RCC 7860 (cell line): ENCODE results near the gene RAB5IF.
A peak's percentile ranks its signal among the peaks of the same experiment; 100 is the strongest.
"Not testable (repeated sequence)": the region's sequence is repeated elsewhere in the genome, so short reads cannot be mapped to it uniquely, and the experiment has no call there.

ENCODE experiments used
- DNase-seq: peaks from one replicate; pipeline ENCODE4 v3.0.0-alpha.2; 2015; ENCODE audit warnings: low spot score
- FAIRE-seq: peaks from 2 replicates; lab custom pipeline; 2012; peaks lifted over from hg19 to GRCh38; lab: Jason Lieb, UNC

Gene RAB5IF

DNA sequence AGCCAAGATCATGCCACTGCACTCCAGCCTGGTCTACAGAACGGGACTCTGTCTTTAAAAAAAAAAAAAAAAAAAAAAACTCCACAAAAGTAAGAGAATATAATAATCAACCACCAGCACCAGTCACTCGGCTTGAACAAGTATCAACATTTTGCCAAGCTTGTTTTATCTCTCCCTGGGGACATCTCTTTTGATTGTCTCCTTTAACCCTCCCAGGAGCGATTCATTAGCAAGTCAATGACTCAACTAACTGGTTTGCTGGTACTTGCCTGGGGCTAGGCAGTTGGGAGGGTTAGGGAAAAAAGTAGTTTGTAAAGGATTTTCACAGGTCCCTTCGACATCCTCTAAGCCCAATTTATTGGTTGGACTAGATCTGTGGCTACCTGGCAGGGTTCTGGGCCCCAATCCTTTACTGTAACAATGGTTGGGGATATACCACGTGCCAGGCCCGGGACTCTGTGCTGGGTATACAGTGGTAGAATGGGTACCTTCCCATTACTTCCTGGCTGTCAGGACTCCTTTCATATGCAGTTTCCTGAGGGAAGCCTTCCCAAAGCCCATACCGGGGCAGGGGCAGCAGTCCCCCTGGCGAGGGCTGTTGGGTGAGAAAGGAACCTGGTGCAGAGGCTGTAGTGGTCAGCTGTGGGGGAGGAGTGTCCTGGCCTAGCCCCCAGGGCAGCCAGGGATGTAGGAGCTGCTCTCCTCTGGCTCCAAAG lies 20.0 kb upstream of the RAB5IF start:
- no peak for FAIRE-seq
- DNase-seq, result no peak

- FAIRE-seq (no peak), DNase-seq (no peak)
Measured at GRCh38 chr20:36587388-36588070, 18.1 kb upstream of the RAB5IF start.

- DNase-seq (no peak), FAIRE-seq (no peak)
Measured at GRCh38 chr20:36591281-36591680, 14.3 kb upstream of the RAB5IF start.

DNA sequence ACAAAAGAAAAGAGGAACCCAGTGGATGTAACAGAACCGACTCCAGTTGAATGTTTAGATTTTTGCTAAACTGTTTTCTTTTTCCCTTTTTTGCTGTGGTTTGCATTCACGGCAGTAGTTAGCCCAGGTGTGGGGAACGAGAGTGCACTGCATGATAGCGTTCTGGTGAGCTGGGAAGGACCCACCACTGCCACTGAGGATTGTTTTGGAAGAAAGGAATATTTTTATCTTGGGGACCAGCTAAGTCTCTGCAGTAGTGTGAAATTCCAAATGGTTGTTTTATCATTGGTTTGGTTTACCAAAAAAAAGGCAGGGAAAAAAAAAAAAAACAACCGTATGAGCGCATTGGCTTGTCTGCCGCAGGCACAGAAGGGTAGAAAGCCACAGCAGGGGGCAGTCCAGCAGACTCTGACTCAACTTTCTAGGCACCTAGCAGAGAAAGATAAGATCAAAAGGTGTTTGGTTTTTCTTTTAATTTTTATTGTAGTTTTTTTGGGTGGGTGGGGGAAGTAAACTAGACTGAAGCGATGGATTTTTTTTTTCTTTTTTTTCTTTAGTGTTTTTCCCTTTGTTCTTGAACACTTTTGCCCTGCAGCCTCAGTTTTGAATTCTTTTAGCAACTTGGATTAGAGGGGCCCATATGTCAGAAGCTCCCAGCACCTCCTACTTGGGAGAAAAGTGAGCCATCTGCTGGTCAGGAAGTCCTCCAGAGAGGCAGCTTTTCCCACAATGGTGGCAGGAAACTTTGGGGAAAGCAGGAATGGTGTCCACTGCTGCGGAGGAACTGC lies 13.5 kb upstream of the RAB5IF start:
- FAIRE-seq (no peak), DNase-seq (no peak)

GRCh38 chr20:36593347-36593929 lies 12.1 kb upstream of the RAB5IF start:
- no peak for DNase-seq
- no peak for FAIRE-seq

GRCh38 chr20:36599912-36600345 lies 5.7 kb upstream of the RAB5IF start:
- no peak for DNase-seq
- no peak for FAIRE-seq

DNA sequence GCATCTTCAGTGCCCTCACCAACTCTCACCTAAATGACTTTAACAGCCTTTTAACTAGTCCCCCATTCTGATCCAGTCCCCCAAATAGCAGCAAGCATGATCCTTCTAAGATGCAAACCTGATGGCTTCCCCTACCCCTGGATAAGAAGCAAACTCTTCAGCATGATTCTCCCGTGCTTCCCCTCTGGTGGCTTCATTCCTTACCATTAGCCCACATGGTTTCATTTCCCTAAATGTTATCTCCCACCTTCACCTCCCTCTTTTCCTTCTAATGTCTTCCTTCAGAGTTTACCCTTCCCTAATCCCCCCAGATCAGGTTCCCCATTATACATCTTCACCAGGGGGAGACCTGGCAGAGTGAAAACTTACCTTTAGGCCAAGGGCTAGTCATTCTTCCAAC lies 4.0 kb upstream of the RAB5IF start:
- no peak for DNase-seq
- no peak for FAIRE-seq

- DNase-seq, result peak; percentile 12
Measured at GRCh38 chr20:36604952-36605398, 604 bp upstream of the RAB5IF start.

GRCh38 chr20:36606158-36607066 lies 833 bp downstream of the RAB5IF start:
- DNase-seq (peak; percentile 47), FAIRE-seq (no peak)

More at GRCh38 chr20:36604952-36605398, 604 bp upstream of the RAB5IF start:
- FAIRE-seq, result no peak

DNA sequence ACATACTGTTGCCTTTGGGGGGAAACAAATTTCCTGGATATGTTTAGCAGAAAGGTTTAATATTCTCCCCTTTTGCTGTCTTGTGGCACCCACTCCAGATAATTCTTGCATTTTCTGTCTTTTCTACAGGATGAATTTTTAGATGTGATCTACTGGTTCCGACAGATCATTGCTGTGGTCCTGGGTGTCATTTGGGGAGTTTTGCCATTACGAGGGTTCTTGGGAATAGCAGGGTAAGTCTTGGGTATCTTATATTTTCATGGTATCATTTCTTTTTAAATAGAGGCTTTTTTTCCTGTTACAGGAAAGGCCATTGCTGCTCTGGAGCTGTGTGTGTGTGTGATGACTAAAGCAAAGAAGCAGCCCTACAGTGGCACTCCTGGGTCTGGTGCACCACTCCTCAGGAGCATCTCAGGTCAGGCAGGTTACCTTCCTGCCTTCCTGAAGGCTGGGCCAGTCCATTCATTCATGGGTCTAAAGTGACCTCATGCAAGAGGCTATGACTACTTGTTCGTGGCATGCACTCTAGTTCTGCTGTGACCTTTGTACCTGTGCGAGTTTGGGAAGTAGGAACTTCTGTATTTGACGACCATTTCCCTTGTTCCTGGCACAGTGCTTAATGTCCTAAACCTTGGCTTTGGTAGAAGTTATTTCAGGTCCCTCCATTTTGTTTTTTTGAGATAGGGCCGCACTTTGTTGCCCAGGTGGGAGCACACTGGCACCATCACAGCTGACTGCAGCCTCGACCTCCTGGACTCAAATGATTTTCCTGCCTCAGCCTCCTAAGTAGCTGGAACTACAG lies 2.2 kb downstream of the RAB5IF start:
- DNase-seq (peak; percentile 79), FAIRE-seq (no peak)

DNA sequence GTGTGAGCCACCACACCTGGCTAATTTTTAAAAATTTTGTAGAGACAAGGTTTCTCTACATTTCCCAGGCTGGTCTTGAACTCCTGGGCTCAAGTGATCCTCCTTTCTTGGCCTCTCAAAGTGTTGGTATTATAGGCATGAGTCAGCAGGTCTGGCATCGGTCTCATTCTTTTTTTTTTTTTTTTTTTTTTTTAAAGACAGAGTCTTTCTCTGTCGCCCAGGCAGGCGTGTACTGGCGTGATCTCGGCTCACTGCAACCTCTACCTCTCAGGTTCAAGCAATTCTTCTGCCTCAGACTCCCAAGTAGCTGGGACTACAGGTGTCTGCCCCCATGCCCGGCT lies 2.8 kb downstream of the RAB5IF start:
- not testable (repeated sequence) for DNase-seq, FAIRE-seq

DNA sequence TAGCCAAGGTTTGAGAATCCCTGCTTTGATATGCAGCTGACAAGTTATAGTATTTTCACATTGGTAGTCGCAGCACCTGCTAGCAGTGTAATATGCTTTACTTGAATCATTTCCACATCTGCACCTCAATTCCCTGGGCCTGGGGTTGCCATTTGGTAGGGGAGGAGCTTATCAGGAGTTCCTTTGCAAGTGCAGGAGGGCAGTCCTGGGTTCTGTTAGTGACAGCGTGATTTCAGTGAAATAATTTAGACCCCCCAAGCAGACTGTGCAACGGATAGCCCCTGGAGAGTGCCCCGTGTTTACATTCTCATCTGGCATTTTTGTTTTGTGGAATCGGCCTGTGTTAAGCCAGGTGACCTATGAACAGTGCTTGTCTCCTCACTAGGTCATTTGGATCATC lies 6.0 kb downstream of the RAB5IF start:
- no peak for FAIRE-seq

GRCh38 chr20:36613974-36614373 lies 8.4 kb downstream of the RAB5IF start:
- FAIRE-seq, result no peak
- DNase-seq, result no peak

More for the DNA sequence above, 6.0 kb downstream of the RAB5IF start:
- no peak for DNase-seq

DNA sequence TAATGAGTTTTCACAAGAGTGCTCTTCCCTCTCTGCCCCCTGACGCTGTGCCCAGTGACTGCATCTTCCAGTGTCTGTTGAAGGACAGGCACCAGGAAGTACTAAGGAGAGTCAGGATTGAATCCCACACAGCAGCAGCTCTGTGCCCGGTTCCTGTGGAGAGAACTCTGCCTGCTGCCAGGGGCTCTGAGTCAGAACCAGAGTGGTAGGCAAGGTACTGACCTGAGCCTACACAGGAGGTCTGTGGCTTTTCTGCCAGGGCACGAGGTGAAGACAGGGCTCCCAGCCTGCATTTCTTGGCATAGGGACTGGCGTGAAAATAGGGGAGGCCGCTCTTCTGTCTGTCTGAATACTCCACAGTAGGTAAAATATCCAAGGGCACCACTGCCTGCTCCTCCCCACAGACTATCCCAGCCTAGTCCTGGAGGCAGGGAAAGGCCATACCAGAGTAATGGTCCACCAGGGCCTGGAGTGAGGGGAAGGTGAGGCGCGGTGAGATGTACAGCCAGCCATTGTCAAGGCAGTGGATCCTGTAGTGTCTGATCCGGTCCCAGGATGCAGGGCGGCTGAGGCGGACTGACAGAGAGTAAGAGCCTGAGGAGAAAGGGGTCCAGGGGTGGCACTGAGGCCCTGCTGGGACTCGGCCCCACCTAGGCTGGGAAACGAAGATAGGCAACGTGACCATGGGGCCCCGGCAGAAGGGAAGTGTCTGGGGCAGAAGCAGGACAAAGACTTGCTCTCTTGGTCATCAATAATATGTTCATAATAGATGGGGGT lies 9.4 kb downstream of the RAB5IF start:
- FAIRE-seq (peak; percentile 91), DNase-seq (peak; percentile 88)

GRCh38 chr20:36620917-36621316 lies 15.3 kb downstream of the RAB5IF start:
- FAIRE-seq (no peak), DNase-seq (no peak)

DNA sequence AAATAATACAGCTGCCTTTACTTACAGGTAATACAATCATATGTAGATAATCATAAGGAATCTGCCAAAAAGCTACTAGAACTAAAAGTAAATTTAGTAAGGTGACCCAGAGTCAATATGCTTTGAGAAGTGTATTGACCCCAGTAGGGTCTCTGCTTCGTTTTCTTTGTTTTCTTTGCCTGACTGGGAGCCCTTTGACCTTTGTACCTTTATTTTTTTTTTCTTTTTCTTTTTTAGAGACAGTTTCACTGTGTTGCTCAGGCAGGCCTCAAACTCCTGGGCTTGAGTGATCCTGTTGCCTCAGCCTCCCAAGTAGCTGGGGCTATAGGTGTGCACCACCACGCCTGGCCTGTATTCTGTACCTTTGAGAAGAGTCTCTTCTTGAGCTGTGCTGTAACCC lies 17.9 kb downstream of the RAB5IF start:
- DNase-seq (no peak), FAIRE-seq (no peak)

DNA sequence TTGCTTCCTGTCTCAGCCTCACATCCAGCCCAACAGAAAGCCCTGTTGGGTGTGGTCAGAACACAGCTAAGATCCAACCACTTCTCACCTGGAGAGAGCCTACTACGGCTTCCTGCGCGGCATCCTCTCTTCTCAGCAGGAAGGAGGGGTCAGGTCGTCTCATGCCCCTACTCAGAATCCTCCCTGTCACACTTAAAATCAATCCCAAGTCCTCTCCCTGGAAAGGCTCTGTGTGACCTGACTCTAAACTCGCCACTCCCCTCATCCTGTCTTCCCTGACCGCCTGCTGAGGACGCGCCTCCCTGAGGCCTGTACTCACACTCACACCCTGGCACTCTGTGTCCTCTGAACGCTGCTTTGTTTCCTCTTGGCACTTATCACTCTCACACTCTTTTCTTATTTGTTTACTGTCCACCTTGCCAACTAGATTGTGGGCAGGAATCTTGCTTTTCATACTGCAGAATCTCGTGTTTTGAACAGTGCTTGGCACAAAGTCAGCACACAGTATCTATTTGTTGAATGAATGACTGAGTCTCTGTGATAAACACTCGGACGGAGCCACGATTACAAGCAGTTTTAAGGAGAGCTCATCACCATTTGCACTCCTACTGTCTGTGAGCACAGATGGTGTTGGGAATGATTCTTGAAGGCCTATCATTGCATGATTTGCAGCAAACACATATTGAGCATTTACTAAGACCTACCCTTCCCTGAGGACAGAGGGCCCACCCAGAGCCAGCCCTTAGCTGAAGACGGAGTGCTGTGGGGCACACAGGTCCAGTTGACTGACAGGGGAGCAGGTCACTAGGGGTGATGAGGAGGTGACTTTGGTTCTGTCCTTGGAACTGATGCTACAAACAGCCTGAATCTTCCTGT lies 18.7 kb downstream of the RAB5IF start:
- FAIRE-seq (no peak), DNase-seq (no peak)

DNA sequence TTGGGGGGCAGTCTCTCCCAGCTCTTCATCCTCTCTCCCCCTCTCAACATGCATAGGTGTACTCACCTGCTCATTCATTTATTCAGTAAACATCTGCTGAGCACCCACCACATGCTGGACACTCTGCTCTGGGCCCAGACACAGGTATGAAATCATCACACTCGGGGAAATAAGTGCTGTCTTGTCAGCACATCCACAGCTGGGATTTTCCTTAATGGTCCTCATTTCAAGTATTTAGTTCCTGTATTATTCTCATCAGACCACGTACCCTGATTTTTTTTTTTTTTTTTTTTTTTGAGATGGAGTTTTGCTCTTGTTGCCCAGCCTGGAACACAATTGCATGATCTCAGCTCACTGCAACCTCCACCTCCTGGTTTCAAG lies 19.4 kb downstream of the RAB5IF start:
- no peak for DNase-seq
- FAIRE-seq, result no peak
